Left lung (tissue), 10 donors: ENCODE results near the gene ADGRG4. TPM values are rescaled to one million over a fixed set of nuclear protein-coding genes. Genes with fewer than 3 reads are reported as not detected.
"Not testable (repeated sequence)": the region's sequence is repeated elsewhere in the genome, so short reads cannot be mapped to it uniquely, and the experiment has no call there.

Experiments
- ATAC-seq: fragments of 200-7000 bp; cut with Tn5 transposase; one replicate; pipeline ENCODE4 v1.9.1; 2020; ENCODE audit warnings: moderate library complexity
- DNase-seq, 4 donors: peaks; one replicate each; pipeline ENCODE4 v3.0.0-alpha.2; 2013 to 2020
- H3K27ac ChIP-seq, 2 donors: fragments of 200-600 bp; sonication (generic) in 1 of 2; one replicate each; pipeline versions ENCODE4 v1.5.0 to v1.8.0; 2020 to 2021
- H3K27me3 ChIP-seq, 2 donors: fragments of 200-600 bp; sonication (generic) in 1 of 2; one replicate each; pipeline versions ENCODE4 v1.5.0 to v1.8.0; 2020 to 2021
- H3K36me3 ChIP-seq, 2 donors: fragments of 200-600 bp; sonication (generic) in 1 of 2; one replicate each; pipeline versions ENCODE4 v1.5.0 to v1.8.0; 2020 to 2021
- H3K4me1 ChIP-seq, 2 donors: fragments of 200-600 bp; one replicate each; pipeline ENCODE4 v1.8.0; 2021
- H3K4me3 ChIP-seq, 2 donors: fragments of 200-600 bp; sonication (generic) in 1 of 2; one replicate each; pipeline versions ENCODE4 v1.5.0 to v1.8.0; 2020 to 2021; ENCODE audit warnings: mild to moderate bottlenecking in 1 of 2
- H3K9me3 ChIP-seq, 2 donors: fragments of 200-600 bp; sonication (generic) in 1 of 2; one replicate each; pipeline versions ENCODE4 v1.5.0 to v1.8.0; 2020 to 2021
- intact Hi-C, 2 donors: fragments of 100-400 bp; cut with DNase I; formaldehyde crosslinking; loops; one replicate each; pipeline versions ENCODE4 v1.11.2 to v1.14.2; 2022
- polyA plus RNA-seq, 6 donors: library from polyadenylated mRNA; unstranded; fragments of 120-200 nt; gene quantifications; one replicate each; pipeline ENCODE4 v1.2.1, GENCODE V29; 2013; ENCODE audit not compliant: insufficient read length in 6 of 6
- total RNA-seq, 2 donors: library from RNA; stranded (reverse); fragmentation: NEBNext Ultra II Directional; extraction: Animal tissue kit (Norgen Biotek cat#: 25700); gene quantifications; one replicate each; pipeline ENCODE4 v1.2.1, GENCODE V29; 2021
- TF ChIP-seq, protein P1 (sequence below), 2 donors: fragments of 200-600 bp; sonication (generic) in 1 of 2; IDR thresholded peaks; one replicate each; pipeline versions ENCODE4 v1.5.0 to v1.8.0; 2021; ENCODE audit warnings: antibody characterized with exemption in 2 of 2
- donor health status: DM: no; HTN: yes; CAD: no.
- donor health status: DM: no; HTN: no; CAD: no.

ADGRG4 gene
- total and polyA plus RNA-seq, 8 donors: 0.03 TPM; not detected in 7

DNA sequence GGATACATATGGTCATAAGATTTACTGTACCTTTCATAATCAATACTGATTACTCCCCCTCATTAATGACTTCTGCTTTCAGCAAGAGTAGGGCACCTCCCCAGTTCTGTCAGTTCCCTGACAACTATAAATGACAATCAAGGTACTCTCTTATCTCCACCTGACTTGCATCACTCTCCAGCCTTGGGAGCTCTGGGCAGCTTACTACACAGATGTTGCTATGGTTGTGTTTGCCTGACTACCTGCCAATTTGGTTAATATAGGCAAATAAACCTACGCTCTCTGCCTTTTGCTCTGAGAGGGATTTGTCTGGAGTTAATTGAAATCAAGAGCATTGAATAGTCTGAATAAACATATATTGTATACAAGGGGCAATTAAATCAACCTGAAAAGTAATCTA, 26.8 kb upstream of the ADGRG4 start:
- Histone ChIP-seq H3K4me3 (no peak overlapping the region), H3K9me3 (no peaks in the 10 kb centered on the region), H3K27ac (no peak overlapping the region), H3K36me3 (no peaks in the 10 kb centered on the region), H3K4me1 (no peaks in the 10 kb centered on the region), H3K27me3 (no peaks in the 10 kb centered on the region)
- TF ChIP-seq, protein P1, sequence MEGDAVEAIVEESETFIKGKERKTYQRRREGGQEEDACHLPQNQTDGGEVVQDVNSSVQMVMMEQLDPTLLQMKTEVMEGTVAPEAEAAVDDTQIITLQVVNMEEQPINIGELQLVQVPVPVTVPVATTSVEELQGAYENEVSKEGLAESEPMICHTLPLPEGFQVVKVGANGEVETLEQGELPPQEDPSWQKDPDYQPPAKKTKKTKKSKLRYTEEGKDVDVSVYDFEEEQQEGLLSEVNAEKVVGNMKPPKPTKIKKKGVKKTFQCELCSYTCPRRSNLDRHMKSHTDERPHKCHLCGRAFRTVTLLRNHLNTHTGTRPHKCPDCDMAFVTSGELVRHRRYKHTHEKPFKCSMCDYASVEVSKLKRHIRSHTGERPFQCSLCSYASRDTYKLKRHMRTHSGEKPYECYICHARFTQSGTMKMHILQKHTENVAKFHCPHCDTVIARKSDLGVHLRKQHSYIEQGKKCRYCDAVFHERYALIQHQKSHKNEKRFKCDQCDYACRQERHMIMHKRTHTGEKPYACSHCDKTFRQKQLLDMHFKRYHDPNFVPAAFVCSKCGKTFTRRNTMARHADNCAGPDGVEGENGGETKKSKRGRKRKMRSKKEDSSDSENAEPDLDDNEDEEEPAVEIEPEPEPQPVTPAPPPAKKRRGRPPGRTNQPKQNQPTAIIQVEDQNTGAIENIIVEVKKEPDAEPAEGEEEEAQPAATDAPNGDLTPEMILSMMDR (IDR thresholded peaks at IDR 0.05): no peak
- intact Hi-C loops: no loop called here
- DNase-seq: no peak
- ATAC-seq: no peak

DNA sequence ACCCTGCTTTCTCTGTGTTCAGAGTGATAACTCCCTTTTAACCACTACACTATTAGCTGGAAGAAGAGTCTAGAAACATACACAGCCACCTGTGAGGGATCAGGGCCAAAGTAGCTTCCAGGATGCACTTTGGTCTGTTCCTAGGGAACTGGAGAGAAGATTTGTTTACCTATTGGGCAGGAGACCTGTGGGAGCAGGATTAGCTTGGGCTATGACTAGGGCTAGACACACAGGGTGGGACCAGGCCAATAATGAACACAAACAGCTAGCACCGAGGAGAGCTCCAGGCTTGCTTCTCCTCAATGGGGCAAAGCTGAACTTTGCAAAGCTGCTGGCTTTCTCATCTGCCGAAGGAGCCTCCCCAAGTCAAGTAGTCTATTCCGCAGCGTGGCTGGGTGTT, 25.2 kb upstream of the ADGRG4 start:
- no peaks in the 10 kb centered on the region for H3K27me3 ChIP-seq
- intact Hi-C loops: no loop called here
- no peak for DNase-seq
- no peaks in the 10 kb centered on the region for H3K36me3 ChIP-seq
- H3K9me3 ChIP-seq: no peaks in the 10 kb centered on the region
- TF ChIP-seq, protein P1 (IDR thresholded peaks at IDR 0.05): no peak
- H3K27ac ChIP-seq: no peak overlapping the region
- no peak for ATAC-seq
- no peak overlapping the region for H3K4me3 ChIP-seq
- H3K4me1 ChIP-seq: no peaks in the 10 kb centered on the region

DNA sequence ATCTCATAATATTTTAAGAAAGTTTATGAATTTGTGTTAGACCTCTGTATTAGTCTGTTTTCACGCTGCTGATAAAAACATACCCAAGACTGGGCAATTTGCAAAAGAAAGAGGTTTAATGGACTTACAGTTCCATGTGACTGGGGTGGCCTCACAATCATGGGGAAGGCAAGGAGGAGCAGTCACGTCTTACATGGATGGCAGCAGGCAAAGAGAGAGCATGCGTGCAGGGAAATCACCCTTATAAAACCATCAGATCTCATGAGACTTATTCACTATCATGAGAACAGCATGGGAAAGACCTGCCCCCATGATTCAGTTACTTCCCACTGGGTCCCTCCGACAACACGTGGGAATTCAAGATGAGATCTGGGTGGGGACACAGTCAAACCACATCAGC, 14.4 kb upstream of the ADGRG4 start:
- H3K4me3 ChIP-seq, DNase-seq, intact Hi-C loops, H3K36me3 ChIP-seq, H3K9me3 ChIP-seq, H3K4me1 ChIP-seq, ATAC-seq, H3K27ac ChIP-seq, H3K27me3 ChIP-seq: not testable (repeated sequence)

DNA sequence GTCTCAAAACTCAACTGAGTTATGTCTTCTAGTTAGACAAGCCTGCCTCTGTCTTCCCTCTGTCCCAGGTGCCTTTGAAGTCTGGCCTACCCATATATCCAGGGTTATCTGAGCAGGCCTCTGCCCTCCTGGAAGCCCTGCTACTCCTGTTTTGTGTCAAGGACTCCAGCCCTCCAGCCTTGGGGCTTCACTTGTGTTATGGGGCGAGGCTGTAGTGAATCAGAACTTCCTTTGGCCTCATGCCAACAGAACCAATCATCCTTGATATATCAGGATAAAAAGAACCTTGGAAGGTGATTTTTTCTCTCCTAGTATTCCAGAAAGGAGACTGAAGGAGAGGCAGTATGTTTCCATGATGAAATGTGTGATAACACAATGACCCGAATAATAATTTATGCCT, 8.9 kb upstream of the ADGRG4 start:
- no peak overlapping the region for H3K27ac ChIP-seq
- no peak for ATAC-seq
- TF ChIP-seq, protein P1 (IDR thresholded peaks at IDR 0.05): no peak
- no peaks in the 10 kb centered on the region for H3K27me3 ChIP-seq
- intact Hi-C loops: no loop called here
- no peak overlapping the region for H3K4me3 ChIP-seq
- H3K9me3 ChIP-seq: no peaks in the 10 kb centered on the region
- H3K36me3 ChIP-seq: no peaks in the 10 kb centered on the region
- H3K4me1 ChIP-seq: no peaks in the 10 kb centered on the region
- DNase-seq: no peak

DNA sequence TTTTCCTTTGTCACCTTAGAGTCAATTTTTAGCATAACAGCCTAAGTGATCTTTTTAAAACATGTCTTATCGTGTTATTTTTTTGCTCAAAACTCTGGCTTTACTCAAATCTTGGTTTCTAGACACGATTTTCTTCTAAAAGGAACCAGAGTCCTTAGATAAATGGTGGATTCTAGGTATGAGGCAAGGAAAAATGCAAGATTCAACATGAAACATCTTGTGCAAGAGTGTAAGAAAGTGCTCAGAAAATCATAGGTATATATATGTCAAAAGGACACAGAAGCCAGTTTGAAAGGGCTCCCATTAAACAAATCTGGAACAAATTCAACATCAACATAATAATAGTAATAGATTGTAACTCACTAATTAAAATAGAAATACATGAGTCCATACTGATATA, 8.1 kb upstream of the ADGRG4 start:
- no peak for DNase-seq
- H3K36me3 ChIP-seq: no peaks in the 10 kb centered on the region
- intact Hi-C loops: no loop called here
- no peak overlapping the region for H3K4me3 ChIP-seq
- H3K9me3 ChIP-seq: no peaks in the 10 kb centered on the region
- ATAC-seq: no peak
- H3K27me3 ChIP-seq: no peaks in the 10 kb centered on the region
- TF ChIP-seq, protein P1 (IDR thresholded peaks at IDR 0.05): no peak
- no peak overlapping the region for H3K27ac ChIP-seq
- H3K4me1 ChIP-seq: no peaks in the 10 kb centered on the region

DNA sequence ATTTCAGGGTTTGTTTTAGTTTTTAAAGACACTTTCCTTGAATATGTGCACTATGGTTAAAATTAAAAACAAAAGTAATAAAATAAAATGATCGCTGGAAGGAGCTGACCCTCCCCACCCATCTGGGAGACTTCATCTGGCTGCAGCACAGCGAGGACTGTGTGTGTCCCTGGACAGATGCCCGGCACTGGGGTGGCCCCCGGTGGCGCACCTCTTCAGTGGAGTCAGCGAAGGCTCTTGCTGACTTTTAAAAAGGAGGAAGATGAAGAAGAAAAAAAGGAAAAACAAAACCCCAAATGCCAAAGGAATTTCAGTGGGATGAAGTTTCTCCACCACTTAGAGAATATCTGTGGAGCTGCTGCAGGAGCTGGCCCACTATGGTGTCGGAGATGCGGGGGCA, 5.4 kb upstream of the ADGRG4 start:
- Histone ChIP-seq H3K9me3 (no peaks in the 10 kb centered on the region), H3K36me3 (no peaks in the 10 kb centered on the region), H3K4me3 (no peak overlapping the region), H3K27ac (no peak overlapping the region), H3K4me1 (no peaks in the 10 kb centered on the region), H3K27me3 (no peaks in the 10 kb centered on the region)
- ATAC-seq (no peak), DNase-seq (no peak)
- intact Hi-C loops: no loop called here
- TF ChIP-seq, protein P1 (IDR thresholded peaks at IDR 0.05): no peak
